ENCODE measurements around the gene NPAS3.

The NPAS3 gene

DNA sequence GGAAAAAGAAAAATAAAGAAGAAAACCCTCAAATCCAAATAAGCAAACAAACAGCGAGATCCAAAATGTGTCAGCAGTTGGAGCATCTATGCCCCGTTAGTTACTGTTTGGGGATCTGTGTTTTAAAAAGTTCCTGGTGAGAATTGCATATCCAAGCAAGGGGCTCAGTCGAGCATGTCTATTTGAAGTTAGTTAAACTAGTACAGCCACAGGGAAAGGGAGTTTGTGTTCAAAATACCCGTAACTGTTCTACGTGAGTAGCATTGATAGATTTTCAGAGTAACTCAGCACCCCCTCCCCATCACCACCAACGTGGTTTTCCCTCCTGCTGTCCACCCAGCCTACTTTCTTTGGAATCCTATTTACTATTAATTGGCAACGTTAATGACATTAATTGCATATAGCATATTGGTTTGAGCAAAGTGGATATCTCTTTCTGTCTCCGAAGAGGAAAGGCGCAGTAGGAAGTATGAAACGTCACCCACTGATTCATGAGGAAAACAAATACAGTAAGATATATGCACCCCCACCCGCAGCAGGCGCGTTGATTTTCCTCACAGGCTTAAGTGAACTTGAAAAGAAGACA, 1.5 kb downstream of the NPAS3 start:
- no peak for DNase-seq (ENCODE audit: low read depth in 2 of 2)

- DNase-seq (ENCODE audit: low read depth in 2 of 2) = no peak
Observed at GRCh38 chr14:32940711-32941667, 2.3 kb downstream of the NPAS3 start.

GRCh38 chr14:32941668-32942065, 3.0 kb downstream of the NPAS3 start:
- no peak for DNase-seq (ENCODE audit: low read depth in 2 of 2)

DNA sequence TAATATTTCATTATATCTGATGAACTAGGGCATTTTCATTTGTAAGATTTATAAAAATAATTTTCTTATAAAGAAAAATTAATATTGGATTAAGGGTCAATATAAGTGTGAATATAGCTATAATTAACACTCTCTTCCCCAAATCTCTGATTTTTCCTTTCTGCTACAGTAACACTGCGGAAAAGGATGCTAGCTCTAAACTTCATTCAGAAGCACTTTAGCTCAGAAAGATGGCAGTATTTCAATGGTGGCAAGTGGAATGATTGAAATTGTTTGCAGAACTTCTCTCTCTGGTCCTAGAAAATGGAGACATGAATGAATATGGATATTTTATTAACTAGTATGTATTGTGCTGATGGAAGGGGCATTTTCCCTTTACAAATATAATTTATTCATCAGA, 8.4 kb downstream of the NPAS3 start:
- no peak for DNase-seq (ENCODE audit: low read depth in 2 of 2)

DNA sequence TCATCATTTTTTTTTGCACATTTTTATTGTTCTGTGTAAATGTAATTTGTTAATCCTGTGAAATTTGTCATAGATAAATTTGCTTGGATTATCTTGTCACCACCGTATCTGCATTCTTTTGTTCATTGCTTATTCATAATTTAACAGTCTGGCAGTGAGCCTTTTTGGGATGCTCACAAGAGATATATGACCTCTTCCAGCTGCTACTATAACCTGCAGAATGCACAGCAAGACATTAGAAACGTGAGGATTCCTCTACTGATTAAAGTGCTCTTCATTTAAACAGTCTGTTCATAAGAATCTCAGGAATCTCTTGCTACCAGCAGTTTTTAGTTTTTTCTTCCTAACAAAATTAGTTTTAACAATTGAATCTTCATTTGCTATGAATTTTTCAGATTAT, 9.1 kb downstream of the NPAS3 start:
- DNase-seq (ENCODE audit: low read depth in 2 of 2) = no peak

- no peak for DNase-seq (ENCODE audit: low read depth in 2 of 2)
Observed at GRCh38 chr14:32950584-32950983, 11.9 kb downstream of the NPAS3 start.

- DNase-seq (ENCODE audit: low read depth in 2 of 2) = no peak
Observed at GRCh38 chr14:32967421-32967820, 28.7 kb downstream of the NPAS3 start.

DNA sequence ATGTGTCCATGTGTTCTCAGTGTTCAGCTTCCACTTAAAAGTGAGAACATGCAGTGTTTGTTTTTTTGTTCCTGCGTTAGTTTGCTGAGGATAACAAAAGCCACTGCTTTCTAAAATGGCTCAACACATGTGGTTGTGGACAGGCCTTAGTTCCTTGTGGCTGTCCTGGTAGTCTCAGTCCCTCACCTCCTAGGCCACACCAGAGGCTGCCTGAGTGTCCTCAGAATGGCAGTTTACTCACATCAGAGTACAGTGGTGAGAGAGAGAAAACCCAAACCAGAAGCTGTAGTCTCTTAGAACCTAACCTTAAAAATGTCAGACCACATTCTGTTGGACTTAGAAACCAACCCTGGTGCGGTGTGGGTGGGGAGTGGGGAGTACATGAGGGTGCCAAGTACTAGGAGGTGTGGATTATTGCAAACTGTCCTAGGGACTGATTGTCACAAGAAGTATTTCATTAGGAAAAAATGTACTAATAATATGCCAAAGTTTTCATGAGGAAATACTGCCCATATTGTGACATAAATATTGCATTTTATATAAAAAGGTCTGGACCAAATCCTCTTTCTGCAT, 30.4 kb downstream of the NPAS3 start:
- DNase-seq (ENCODE audit: low read depth in 2 of 2) = no peak

GRCh38 chr14:32977913-32978312, 39.2 kb downstream of the NPAS3 start:
- no peak for DNase-seq (ENCODE audit: low read depth in 2 of 2)

- DNase-seq (ENCODE audit: low read depth in 2 of 2) = no peak
Observed at GRCh38 chr14:32978691-32979255, 40.1 kb downstream of the NPAS3 start.

DNA sequence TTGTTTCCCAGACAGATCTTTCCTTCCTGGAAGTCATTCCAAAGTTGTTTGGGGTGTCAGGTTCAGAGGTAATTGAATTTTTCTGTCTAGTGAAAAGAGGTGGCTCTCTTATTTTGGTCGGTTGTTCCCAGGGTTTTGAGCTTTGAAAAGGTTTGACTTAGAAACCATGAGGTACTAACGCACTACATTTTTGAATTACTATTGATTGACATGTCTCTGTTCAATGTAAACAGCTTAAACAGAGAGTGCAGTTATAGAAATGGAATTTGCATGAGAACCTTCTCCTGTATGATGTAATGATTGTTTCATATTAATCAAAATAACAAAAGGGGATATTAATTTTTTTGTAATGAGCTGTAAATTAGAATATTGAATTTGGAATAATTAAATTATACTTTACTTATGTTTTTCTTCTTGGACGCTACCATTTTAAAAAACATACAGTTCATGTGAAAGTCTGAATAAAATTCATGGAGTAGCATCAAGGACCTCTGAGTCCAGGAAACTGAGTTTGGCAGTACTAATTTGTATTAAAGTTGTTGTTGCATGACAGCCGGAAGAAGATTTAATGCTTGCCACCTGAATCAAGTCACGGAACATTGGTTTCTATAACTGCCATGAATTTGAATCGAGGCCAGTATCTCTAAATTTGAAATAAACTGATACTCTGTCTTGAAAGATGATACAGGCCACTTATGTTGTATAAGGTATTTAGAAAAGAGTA, 41.7 kb downstream of the NPAS3 start:
- no peak for DNase-seq (ENCODE audit: low read depth in 2 of 2)

DNA sequence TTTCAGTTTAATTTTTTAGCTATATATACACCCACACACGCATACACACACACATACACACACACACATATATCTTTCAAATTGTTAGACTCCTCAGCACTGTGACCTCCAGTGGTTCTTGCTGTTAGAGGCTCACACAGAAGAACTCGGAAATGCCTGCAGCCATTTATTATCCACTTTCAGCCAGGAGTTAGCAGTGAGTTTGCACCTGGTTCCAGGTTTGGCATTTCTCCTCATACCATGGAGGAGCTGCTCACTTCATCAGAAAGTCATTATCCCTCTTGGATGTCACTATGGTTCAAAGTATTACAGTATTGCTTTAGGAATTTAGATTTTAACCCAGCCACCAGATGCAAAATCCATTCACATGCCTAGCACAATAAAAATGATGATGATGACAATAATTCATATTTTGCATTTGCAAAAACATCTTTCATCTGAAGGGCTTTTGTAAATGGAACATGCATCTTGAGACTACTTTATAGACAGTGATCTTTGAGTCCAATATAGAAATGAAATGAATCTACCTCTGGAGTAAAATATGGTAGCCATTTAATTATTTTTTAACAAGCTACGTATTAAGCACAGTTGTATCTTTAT, 42.3 kb downstream of the NPAS3 start:
- no peak for DNase-seq (ENCODE audit: low read depth in 2 of 2)

DNA sequence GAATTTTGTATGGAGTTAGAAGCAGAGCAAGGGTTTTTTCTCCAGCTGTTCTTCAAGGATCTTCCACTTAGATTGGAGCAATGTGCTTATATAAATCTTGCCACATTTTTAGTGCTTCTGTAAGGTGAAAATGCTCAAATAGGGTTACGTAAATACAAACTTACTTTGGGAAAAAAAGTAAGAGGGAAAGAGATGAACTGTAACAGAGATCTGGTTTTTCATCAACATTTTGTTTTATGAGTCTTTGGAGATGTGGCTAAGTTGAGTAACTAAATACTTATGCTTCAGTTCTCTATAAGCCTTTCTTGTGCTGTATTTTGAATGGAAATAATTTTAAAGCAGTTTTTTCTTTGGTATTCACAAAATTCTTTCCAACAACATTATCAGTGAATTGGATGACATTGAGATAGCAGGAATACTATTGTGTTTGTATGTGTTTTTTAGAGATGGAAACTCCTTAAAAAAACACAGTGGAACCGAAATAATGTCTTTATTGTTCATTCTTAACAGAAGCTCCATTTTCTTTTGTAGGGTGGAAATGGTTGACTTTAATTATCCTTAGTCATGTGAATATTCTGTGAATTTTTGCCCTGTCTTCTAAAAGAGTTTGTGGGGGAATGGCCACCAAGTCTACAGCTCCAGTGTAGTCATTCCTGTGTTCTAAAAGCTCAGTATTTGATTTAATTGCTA, 45.7 kb downstream of the NPAS3 start:
- no peak for DNase-seq (ENCODE audit: low read depth in 2 of 2)

GRCh38 chr14:32985866-32986265, 47.2 kb downstream of the NPAS3 start:
- no peak for DNase-seq (ENCODE audit: low read depth in 2 of 2)

DNA sequence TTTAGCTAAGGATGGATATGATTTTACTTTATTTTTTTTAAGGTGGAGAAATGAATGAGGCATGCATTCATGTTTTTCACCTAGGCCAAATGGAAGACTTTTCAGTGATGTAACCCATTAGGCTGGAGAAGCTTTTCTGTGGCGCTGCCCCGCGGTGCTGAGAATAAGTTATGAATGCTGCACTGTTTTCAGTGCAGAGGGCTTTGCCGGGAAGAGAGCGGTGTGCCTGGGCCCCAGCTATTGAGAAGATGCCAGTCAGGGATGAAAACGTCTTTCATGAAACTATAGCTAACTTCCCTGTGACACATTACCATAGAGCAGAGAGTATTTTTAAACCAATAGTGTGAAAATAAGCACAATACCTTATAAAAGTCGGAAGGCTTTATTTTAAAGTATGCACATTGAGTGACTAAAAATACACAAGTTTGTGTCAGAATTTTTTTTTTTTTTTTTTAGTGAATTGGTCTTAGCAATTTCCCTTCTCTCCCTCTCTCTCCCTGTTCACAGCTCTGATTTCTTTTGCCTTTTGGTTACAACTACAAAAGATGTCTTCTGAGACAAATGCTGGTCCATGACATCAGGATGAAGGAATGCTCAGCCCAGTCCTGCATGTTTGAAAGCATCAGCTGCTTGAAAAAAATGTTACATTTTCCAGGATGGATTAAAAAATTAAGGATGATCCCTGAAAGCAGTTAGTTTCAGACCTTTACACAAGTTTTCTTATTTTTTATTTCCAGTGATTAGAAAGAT, 48.3 kb downstream of the NPAS3 start:
- no peak for DNase-seq (ENCODE audit: low read depth in 2 of 2)

DNA sequence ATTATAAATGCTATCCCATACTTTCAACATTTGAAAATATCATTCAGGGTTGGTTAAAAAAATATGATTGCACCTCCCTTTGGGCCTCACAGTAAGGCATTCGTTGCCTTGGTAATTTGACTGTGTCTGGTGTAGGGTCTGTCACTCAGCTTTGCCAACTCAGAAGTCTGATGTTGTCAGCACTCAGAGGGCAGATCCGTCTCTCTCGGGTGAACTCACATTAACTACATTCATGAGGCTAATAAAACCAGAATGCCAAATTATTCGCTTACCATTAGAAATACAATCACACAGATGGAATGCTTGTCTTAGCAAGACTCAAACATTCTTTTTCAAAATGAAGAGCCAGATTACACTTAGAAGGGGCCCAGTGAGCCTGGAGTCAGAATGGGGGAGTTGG, 53.0 kb downstream of the NPAS3 start:
- DNase-seq (ENCODE audit: low read depth in 2 of 2) = no peak

GRCh38 chr14:32993921-32994320, 55.2 kb downstream of the NPAS3 start:
- DNase-seq (ENCODE audit: low read depth in 2 of 2) = no peak

DNA sequence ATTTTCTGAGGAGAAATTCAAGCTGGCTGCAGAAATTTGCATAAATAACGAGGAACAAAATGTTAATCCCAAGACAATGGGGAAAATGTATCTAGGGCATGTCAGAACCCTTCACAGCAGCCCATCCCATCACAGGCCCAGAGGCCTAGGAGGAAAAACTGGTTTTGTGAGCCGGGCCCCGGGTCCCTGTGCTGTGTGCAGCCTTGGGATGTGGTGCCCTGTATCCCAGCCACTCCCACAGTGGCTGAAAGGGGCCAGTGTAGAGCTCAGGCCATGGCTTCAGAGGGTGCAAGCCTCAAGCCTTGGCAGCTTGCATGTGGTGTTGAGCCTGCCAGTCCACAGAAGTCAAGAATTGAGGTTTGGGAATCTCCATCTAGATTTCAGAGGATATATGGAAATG, 57.7 kb downstream of the NPAS3 start:
- DNase-seq (ENCODE audit: low read depth in 2 of 2) = no peak

DNA sequence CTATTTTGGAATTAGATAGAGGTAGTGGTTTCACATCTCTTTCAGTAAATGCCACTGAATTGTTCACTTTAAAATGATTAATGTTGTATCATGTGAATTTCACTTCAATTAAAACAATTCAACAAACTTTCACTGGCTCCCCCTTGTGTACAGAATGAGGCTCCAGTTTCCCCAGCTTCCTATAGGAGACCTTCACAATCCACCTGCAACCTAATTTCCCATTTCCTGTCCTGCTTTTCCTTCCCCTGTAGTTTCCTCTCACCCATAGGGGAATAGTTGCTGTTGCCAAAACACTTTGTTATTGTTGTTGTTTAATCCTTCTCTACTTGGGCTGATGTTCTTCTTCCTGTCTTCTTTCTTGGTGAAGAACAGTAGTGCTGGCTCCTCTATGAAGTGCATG, 59.8 kb downstream of the NPAS3 start:
- no peak for DNase-seq (ENCODE audit: low read depth in 2 of 2)

- DNase-seq (ENCODE audit: low read depth in 2 of 2) = no peak
Observed at GRCh38 chr14:33009673-33010072, 71.0 kb downstream of the NPAS3 start.
